ENCODE results near the gene DDIAS. TPM values are rescaled to one million over a fixed set of nuclear protein-coding genes. Genes with fewer than 3 reads are reported as not detected.

DDIAS gene
- total and polyA plus RNA-seq, 10 of the 15 experiments (the other 5 are each of a cell fraction or from before 2014, with no cell fraction given) = 6.9 to 27.8 (median 12.9) TPM

- TF ChIP-seq REST (IDR thresholded peaks at IDR 0.05; ENCODE audit: low read depth, low read length) = no peak
- TF ChIP-seq NR2F1 (conservative IDR thresholded peaks at IDR 0.05) = peak; percentile 56; the same call in 1 of the 2 replicates
- peak; percentile 97 for TF ChIP-seq RUNX3 (IDR thresholded peaks at IDR 0.05; ENCODE audit: low read length)
- peak; percentile 68; the same call in 1 of the 2 replicates for TF ChIP-seq MEF2A (IDR thresholded peaks at IDR 0.05; ENCODE audit: insufficient read depth, low read depth, low read length)
- no peak for TF ChIP-seq ZBTB11 (CRISPR knock-in tag; IDR thresholded peaks at IDR 0.05)
- no peak for TF ChIP-seq SUZ12 (IDR thresholded peaks at IDR 0.05; ENCODE audit: unreplicated experiment)
- peak; percentile 75; the same call in 1 of the 2 replicates for TF ChIP-seq FOXM1 (IDR thresholded peaks at IDR 0.05; ENCODE audit: low read depth, low read length)
- no peak for TF ChIP-seq BACH1 (IDR thresholded peaks at IDR 0.05; ENCODE audit: borderline replicate concordance)
- TF ChIP-seq SRF (IDR thresholded peaks at IDR 0.05; ENCODE audit: low read depth in 2 of 2, low read length in 2 of 2) = no peak
- no peak for TF ChIP-seq SMAD1 (IDR thresholded peaks at IDR 0.05; ENCODE audit: low read depth, partially characterized antibody)
- no peak for TF ChIP-seq MYC (IDR thresholded peaks at IDR 0.05; ENCODE audit: insufficient read depth, insufficient read length, insufficient replicate concordance, low read length, severe bottlenecking)
- TF ChIP-seq ETV6 (conservative IDR thresholded peaks at IDR 0.05 in 1 of 2, IDR thresholded peaks at IDR 0.05 in 1 of 2; ENCODE audit: borderline replicate concordance in 1 of 2, low read depth in 1 of 2) = peak in 1 of 2 experiments; percentile 92; a peak in 2 of 4 replicates
Measured at GRCh38 chr11:82959987-82960778, 58.6 kb downstream of the DDIAS start (continued).
